ENCODE results near the gene EMSY.

EMSY gene

GRCh38 chr11:76408171-76408965 is 36.5 kb upstream of the EMSY start:
- TF ChIP-seq CTCF (conservative IDR thresholded peaks at IDR 0.05): no peak
- H3K27ac ChIP-seq: peak overlapping the region; percentile 87

- TF ChIP-seq CTCF (conservative IDR thresholded peaks at IDR 0.05): no peak
Observed at GRCh38 chr11:76410851-76411357, 33.9 kb upstream of the EMSY start.

GRCh38 chr11:76415073-76415472 is 29.7 kb upstream of the EMSY start:
- H3K27ac ChIP-seq: no peak overlapping the region
- TF ChIP-seq CTCF (conservative IDR thresholded peaks at IDR 0.05): no peak

More at GRCh38 chr11:76410851-76411357, 33.9 kb upstream of the EMSY start:
- no peak overlapping the region for H3K27ac ChIP-seq

- TF ChIP-seq CTCF (conservative IDR thresholded peaks at IDR 0.05): peak; percentile 66
- H3K27ac ChIP-seq: no peak overlapping the region
Observed at GRCh38 chr11:76419896-76420295, 24.9 kb upstream of the EMSY start.

GRCh38 chr11:76424379-76424778 is 20.4 kb upstream of the EMSY start:
- TF ChIP-seq CTCF (conservative IDR thresholded peaks at IDR 0.05): no peak
- H3K27ac ChIP-seq: no peak overlapping the region

- no peak overlapping the region for H3K27ac ChIP-seq
Observed at GRCh38 chr11:76424891-76425290, 19.9 kb upstream of the EMSY start.

GRCh38 chr11:76426660-76427059 is 18.2 kb upstream of the EMSY start:
- TF ChIP-seq CTCF (conservative IDR thresholded peaks at IDR 0.05): no peak
- no peak overlapping the region for H3K27ac ChIP-seq

More at GRCh38 chr11:76424891-76425290, 19.9 kb upstream of the EMSY start:
- no peak for TF ChIP-seq CTCF (conservative IDR thresholded peaks at IDR 0.05)

All from VCaP (cell line).